Bronchial epithelial cell (primary cell): ENCODE measurements around the gene NSUN2. TPM values are rescaled to one million over a fixed set of nuclear protein-coding genes. Genes with fewer than 3 reads are reported as not detected.

Experiments used
- DNase-seq: peaks from one replicate; pipeline ENCODE4 v3.0.0-alpha.2; 2010; ENCODE audit warnings: low read depth
- FAIRE-seq: peaks from 2 replicates; lab custom pipeline; 2011; peaks lifted over from hg19 to GRCh38; lab: Jason Lieb, UNC
- H3K27me3 ChIP-seq: 2 replicates; pipeline ENCODE4 v1.5.1; 2011; ENCODE audit warnings: low read length; ENCODE audit not compliant: control insufficient read depth, insufficient read depth
- H3K36me3 ChIP-seq: 2 replicates; pipeline ENCODE4 v1.5.1; 2011; ENCODE audit warnings: low read length; ENCODE audit not compliant: control insufficient read depth, insufficient read depth
- H3K4me3 ChIP-seq: 2 replicates; pipeline ENCODE4 v1.5.1; 2011; ENCODE audit warnings: mild to moderate bottlenecking, low read depth, low read length, control low read depth
- CTCF ChIP-seq: IDR thresholded peaks from 2 replicates; pipeline ENCODE4 v1.5.1; 2011; ENCODE audit warnings: mild to moderate bottlenecking, moderate library complexity, low read length, control low read depth, inconsistent platforms; ENCODE audit not compliant: insufficient read depth, severe bottlenecking
- total RNA-seq: library from RNA; depleted of rRNA; stranded (reverse); fragments of >200 nt; gene quantifications from 2 replicates; pipeline ENCODE4 v1.2.1, GENCODE V29; 2014

The NSUN2 gene
- total RNA-seq, 1 donor from 2014 or later, result 78.5 TPM

- Histone ChIP-seq H3K27me3 (no peaks in the 10 kb centered on the region), H3K4me3 (no peak overlapping the region), H3K36me3 (no peaks in the 10 kb centered on the region)
- DNase-seq (no peak), FAIRE-seq (no peak)
- no peak for TF ChIP-seq CTCF
These were observed 82.2 kb downstream of the NSUN2 start for GRCh38 chr5:6550628-6551027.

Other genes starting within 250 kb of the NSUN2 start
- not detected in 2 replicates for gene UBE2QL1, start 184.2 kb downstream of the NSUN2 start, total RNA-seq
- 14.8 and 24.0 TPM in 2 replicates for gene SRD5A1, start 396 bp upstream of the NSUN2 start, total RNA-seq
- gene TENT4A, start 80.4 kb upstream of the NSUN2 start, total RNA-seq, result 6.8 and 7.9 TPM in 2 replicates